ENCODE data around the gene FARSA.

GRCh38 chr19:12953138-12953798 is 19.8 kb upstream of the FARSA start:
- TF ChIP-seq, protein P1, sequence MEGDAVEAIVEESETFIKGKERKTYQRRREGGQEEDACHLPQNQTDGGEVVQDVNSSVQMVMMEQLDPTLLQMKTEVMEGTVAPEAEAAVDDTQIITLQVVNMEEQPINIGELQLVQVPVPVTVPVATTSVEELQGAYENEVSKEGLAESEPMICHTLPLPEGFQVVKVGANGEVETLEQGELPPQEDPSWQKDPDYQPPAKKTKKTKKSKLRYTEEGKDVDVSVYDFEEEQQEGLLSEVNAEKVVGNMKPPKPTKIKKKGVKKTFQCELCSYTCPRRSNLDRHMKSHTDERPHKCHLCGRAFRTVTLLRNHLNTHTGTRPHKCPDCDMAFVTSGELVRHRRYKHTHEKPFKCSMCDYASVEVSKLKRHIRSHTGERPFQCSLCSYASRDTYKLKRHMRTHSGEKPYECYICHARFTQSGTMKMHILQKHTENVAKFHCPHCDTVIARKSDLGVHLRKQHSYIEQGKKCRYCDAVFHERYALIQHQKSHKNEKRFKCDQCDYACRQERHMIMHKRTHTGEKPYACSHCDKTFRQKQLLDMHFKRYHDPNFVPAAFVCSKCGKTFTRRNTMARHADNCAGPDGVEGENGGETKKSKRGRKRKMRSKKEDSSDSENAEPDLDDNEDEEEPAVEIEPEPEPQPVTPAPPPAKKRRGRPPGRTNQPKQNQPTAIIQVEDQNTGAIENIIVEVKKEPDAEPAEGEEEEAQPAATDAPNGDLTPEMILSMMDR (IDR thresholded peaks at IDR 0.05) = no peak
- no peak for TF ChIP-seq POLR2A (IDR thresholded peaks at IDR 0.05)
